Large intestine (tissue), 3 donors: Measurements from ENCODE around the gene SMIM33. TPM values are rescaled to one million over a fixed set of nuclear protein-coding genes. Genes with fewer than 3 reads are reported as not detected.
"Not testable (repeated sequence)": the region's sequence is repeated elsewhere in the genome, so short reads cannot be mapped to it uniquely, and the experiment has no call there.

Experiments
- DNase-seq, 2 donors: peaks; one replicate each; pipeline versions ENCODE4 v3.0.0 to v3.0.0-alpha.2; 2013
- H3K27ac ChIP-seq: one replicate; pipeline ENCODE4 v1.5.1; 2013; ENCODE audit warnings: low read length
- H3K27me3 ChIP-seq: 2 replicates; pipeline ENCODE4 v1.6.1; 2013; ENCODE audit warnings: low read length; ENCODE audit not compliant: control insufficient read depth, insufficient read depth
- H3K36me3 ChIP-seq: 2 replicates; pipeline ENCODE4 v1.6.1; 2013; ENCODE audit warnings: low read length; ENCODE audit not compliant: control insufficient read depth, insufficient read depth
- H3K4me1 ChIP-seq: one replicate; pipeline ENCODE4 v1.6.1; 2013; ENCODE audit warnings: low read length; ENCODE audit not compliant: control insufficient read depth, insufficient read depth
- H3K4me3 ChIP-seq: one replicate; pipeline ENCODE4 v1.5.1; 2013; ENCODE audit warnings: low read length
- H3K9me3 ChIP-seq: one replicate; pipeline ENCODE4 v1.6.1; 2013; ENCODE audit warnings: mild to moderate bottlenecking, low read depth, low read length, moderate library complexity; ENCODE audit not compliant: control insufficient read depth
- WGBS: methylation state at CpG from one replicate; pipeline ENCODE4 v1.1.5; 2013; ENCODE audit warnings: low lambda C conversion rate; ENCODE audit not compliant: insufficient coverage; 5-methylcytosine and 5-hydroxymethylcytosine counted together
- polyA plus RNA-seq: library from polyadenylated mRNA; unstranded; fragments of 120-200 nt; gene quantifications from one replicate; pipeline ENCODE4 v1.2.1, GENCODE V29; 2013

The SMIM33 gene
- polyA plus RNA-seq, 1 donor = not detected

DNA sequence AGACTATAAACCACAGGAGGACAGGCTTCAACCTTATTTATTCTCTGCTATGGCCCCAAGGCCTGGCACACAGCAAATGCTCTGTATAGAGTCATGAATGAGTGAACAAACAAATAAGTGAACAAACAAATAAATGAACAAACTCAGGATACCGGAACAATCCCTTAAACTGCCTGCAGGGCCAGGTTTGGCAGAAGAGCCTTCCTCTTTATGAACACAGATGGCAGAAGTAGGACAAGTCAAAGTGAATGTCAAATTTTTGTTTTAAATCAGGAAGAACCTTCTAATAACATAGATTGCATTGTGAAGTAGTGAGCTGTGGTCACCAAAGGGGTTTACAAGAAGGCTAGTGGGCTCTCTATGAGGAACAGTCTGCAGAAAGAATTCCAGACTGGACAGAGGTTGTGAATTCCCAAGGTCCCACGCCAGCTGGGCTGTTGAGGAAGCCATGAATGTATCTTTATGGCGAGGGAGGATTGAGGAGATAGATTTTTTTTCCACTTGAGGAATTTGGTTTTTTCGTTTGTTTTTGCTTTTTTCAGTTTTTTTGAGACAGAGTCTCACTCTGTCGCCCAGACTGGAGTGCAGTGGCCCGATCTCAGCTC lies 42.1 kb downstream of the SMIM33 start:
- 80% methylated on average over 1 of the region's 6 CpGs for WGBS
- H3K4me1 ChIP-seq = peaks cover 4% of the 10 kb centered on the region
- H3K9me3 ChIP-seq = no peaks in the 10 kb centered on the region
- no peak for DNase-seq
- no peak overlapping the region for H3K4me3 ChIP-seq
- no peak overlapping the region for H3K27ac ChIP-seq
- no peaks in the 10 kb centered on the region for H3K27me3 ChIP-seq
- no peaks in the 10 kb centered on the region for H3K36me3 ChIP-seq

DNA sequence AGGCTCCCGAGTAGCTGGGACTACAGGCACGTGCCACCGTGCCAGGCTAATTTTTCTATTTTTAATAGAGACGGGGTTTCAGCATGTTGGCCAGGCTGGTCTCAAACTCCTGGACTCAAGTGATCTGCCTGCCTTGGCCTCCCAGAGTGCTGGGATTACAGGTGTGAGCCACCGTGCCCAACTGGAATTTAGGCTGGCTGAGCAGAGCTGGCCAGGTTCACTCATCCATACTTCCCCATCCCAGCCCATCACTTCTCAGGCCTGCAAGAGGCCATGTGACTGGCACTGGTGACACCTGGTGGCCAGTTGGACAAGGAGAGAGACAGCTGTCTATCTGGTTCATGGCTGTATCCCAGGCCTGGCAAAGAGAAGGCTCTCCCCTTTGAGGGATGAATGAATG lies 42.6 kb downstream of the SMIM33 start:
- H3K27me3 ChIP-seq, H3K4me3 ChIP-seq, H3K4me1 ChIP-seq, H3K36me3 ChIP-seq, H3K9me3 ChIP-seq, H3K27ac ChIP-seq: not testable (repeated sequence)
- WGBS = no CpG with 5 or more reads among the region's 5 CpGs
- peak; percentile 60 to 68 for DNase-seq

DNA sequence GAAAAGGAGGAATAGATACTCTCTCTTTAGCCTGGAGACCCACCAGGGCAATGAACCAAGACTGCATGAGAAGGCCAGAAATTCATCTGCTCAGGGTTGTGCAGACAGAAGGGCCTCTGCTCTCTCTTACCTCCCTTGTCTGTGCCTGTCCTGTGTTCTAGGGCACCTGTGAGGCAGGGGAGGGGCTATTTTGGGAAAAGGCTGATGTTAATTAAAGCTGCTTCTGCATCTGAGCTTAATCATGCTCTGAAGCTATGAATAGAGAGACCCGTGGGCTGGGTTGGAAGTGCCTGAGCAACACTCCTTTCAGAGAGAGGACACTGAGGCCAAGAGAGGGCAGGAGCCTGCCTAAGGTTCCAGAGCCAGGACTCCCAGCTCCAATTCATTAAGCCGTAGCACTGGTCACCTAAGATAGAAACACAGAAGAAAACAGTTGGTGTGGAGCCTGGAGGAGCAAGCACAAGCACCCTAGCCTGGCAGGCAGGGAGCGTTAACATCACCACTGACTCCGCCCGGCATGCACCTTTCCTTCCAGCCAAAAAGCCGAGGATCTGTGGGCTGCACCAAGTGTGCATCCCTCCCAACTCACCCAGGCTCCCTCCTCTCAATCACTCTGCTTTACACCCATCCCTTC lies 43.2 kb downstream of the SMIM33 start:
- Histone ChIP-seq H3K27me3 (no peaks in the 10 kb centered on the region), H3K4me1 (peaks cover 4% of the 10 kb centered on the region), H3K9me3 (no peaks in the 10 kb centered on the region), H3K36me3 (no peaks in the 10 kb centered on the region), H3K4me3 (no peak overlapping the region), H3K27ac (no peak overlapping the region)
- no CpG with 5 or more reads among the region's 6 CpGs for WGBS
- no peak for DNase-seq

DNA sequence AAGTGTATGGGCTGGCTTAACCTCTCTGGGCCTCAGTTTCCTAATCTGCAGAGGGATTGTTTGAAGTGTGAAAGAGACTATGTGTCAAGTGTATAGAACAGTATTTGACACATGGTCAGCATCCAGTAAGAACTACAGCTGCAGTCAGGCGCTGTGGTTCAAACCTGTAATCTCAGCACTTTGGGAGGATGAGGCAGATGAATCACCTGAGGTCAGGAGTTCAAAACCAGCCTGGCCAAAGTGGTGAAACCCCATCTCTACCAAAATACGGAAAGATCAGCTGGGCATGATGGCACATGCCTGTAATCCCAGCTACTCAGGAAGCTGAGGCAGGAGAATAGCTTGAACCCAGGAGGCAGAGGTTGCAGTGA lies 43.7 kb downstream of the SMIM33 start:
- Histone ChIP-seq H3K27me3 (no peaks in the 10 kb centered on the region), H3K27ac (no peak overlapping the region), H3K4me3 (no peak overlapping the region), H3K36me3 (no peaks in the 10 kb centered on the region), H3K4me1 (peaks cover 4% of the 10 kb centered on the region), H3K9me3 (no peaks in the 10 kb centered on the region)
- no CpG with 5 or more reads among the region's 2 CpGs for WGBS
- no peak for DNase-seq

DNA sequence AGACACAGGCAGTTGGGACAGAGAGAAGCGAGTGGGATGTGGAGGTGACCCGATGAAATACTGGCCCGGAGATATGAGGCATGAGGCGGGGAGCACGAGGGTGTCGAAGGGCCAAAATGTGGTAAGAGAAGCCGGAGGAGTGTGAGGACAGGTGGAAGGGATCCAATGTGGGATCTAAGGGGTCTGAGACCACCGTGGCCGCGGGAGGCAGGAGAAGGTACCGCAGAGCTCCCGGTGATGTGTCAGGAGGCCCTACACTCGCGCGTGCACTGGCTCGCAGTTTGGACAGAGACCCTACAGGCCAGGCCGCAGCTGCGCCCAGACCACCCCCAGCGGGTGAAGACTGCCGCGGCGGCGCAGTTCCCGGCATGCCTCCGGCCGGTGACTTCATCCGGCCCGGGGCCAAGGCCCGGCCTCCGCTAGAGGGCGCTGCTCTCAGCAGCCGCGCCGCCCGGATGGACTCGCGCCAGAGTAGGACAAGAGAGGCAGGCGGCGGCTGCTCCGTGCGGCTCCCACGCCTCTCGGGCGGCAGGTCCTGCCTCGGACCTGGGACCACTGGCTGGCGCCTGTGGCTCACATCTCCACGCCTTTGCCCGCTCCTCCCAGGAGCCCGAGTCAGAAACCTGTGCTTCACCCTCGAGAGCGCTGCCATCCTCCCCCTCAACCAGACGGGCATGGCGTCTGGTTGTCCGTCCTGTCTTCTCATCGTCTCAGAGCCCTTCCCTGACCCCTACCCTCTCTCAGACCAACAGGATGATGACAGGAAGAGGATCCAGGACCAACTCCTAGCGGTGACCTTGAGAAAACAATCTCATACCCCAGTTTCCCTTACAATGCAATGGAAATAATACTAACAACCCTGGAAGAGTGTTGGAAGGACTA lies 47.1 kb downstream of the SMIM33 start:
- WGBS = 74% methylated on average over 3 of the region's 56 CpGs
- Histone ChIP-seq H3K36me3 (no peaks in the 10 kb centered on the region), H3K9me3 (no peaks in the 10 kb centered on the region), H3K27ac (peak overlapping the region; percentile 56), H3K4me3 (peak overlapping the region; percentile 57), H3K4me1 (peaks cover 4% of the 10 kb centered on the region), H3K27me3 (no peaks in the 10 kb centered on the region)
- DNase-seq = peak; percentile 90 to 91

Other genes starting within 250 kb of the SMIM33 start
- gene MATR3, start 177.3 kb upstream of the SMIM33 start, polyA plus RNA-seq = 320 TPM
- 79.9 TPM for gene PAIP2, start 129.2 kb upstream of the SMIM33 start, polyA plus RNA-seq
- 49.8 TPM for gene SLC23A1, start 87.7 kb upstream of the SMIM33 start, polyA plus RNA-seq
- gene MZB1, start 81.1 kb upstream of the SMIM33 start, polyA plus RNA-seq = 1.3 TPM
- 2.1 TPM for gene PROB1, start 75.9 kb upstream of the SMIM33 start, polyA plus RNA-seq
- 11.3 TPM for gene SPATA24, start 66.9 kb upstream of the SMIM33 start, polyA plus RNA-seq
- 8.7 TPM for gene DNAJC18, start 31.5 kb upstream of the SMIM33 start, polyA plus RNA-seq
- 21.6 TPM for gene ECSCR, start 8.3 kb upstream of the SMIM33 start, polyA plus RNA-seq
- gene STING1, start 11.8 kb downstream of the SMIM33 start, polyA plus RNA-seq = 19.6 TPM
- gene UBE2D2, start 90.3 kb downstream of the SMIM33 start, polyA plus RNA-seq = 125 TPM
- 70.3 TPM for gene CXXC5, start 177.3 kb downstream of the SMIM33 start, polyA plus RNA-seq